ENCODE data around the gene SPAG7.

The SPAG7 gene

DNA sequence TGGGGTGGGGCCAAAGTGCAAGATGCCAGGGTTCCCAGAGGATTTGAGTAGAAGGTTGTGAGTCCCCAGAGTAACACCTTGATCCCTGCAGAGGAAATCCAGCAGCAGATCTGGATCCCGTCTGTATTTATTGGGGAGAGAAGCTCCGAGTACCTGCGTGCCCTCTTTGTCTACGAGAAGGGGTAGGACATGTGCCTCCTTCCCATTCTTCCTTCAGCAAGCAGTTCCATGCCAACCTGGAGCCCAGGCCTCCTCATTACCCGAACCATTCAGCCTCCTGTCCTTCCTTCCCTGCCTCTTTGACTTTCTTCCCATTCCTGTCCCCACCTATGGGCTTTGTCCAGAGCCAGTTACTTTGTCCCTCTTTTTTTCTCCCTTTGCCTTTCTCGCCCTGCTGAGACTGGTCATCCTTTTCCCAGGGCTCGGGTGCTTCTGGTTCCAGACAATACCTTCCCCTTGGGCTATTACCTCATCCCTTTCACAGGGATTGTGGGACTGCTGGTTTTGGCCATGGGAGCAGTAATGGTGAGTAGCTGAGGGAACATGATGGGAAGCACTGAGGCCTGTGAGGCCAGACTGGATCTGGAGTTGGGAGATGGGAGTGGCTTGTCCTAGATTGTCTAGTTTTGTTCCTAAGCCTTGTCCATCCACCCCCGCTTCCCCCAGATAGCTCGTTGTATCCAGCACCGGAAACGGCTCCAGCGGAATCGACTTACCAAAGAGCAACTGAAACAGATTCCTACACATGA lies 24.7 kb downstream of the SPAG7 start:
- H3K36me3 ChIP-seq (ENCODE audit: insufficient read depth), result no peaks in the 10 kb centered on the region
- no peak overlapping the region for H3K27ac ChIP-seq
- no peaks in the 10 kb centered on the region for H3K27me3 ChIP-seq (ENCODE audit: insufficient read depth, low read depth)
- no peak overlapping the region for H3K4me2 ChIP-seq
- TF ChIP-seq, protein P1, sequence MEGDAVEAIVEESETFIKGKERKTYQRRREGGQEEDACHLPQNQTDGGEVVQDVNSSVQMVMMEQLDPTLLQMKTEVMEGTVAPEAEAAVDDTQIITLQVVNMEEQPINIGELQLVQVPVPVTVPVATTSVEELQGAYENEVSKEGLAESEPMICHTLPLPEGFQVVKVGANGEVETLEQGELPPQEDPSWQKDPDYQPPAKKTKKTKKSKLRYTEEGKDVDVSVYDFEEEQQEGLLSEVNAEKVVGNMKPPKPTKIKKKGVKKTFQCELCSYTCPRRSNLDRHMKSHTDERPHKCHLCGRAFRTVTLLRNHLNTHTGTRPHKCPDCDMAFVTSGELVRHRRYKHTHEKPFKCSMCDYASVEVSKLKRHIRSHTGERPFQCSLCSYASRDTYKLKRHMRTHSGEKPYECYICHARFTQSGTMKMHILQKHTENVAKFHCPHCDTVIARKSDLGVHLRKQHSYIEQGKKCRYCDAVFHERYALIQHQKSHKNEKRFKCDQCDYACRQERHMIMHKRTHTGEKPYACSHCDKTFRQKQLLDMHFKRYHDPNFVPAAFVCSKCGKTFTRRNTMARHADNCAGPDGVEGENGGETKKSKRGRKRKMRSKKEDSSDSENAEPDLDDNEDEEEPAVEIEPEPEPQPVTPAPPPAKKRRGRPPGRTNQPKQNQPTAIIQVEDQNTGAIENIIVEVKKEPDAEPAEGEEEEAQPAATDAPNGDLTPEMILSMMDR (conservative IDR thresholded peaks at IDR 0.05; ENCODE audit: low read depth, low read length), result no peak
- H3K9ac ChIP-seq, result no peak overlapping the region
- no peaks in the 10 kb centered on the region for H3K4me1 ChIP-seq (ENCODE audit: low read depth, poor library complexity, severe bottlenecking)
- peaks cover 8% of the 10 kb centered on the region; the same call in 1 of the 2 replicates for H3K79me2 ChIP-seq (ENCODE audit: insufficient read depth, low read depth)
- no peak overlapping the region for H2AFZ ChIP-seq (ENCODE audit: low read depth)
- no peak overlapping the region for H3K4me3 ChIP-seq (IDR thresholded peaks at IDR 0.05; ENCODE audit: insufficient read depth, low read depth, low read length)
- no peaks in the 10 kb centered on the region for H4K20me1 ChIP-seq (ENCODE audit: insufficient read depth)

DNA sequence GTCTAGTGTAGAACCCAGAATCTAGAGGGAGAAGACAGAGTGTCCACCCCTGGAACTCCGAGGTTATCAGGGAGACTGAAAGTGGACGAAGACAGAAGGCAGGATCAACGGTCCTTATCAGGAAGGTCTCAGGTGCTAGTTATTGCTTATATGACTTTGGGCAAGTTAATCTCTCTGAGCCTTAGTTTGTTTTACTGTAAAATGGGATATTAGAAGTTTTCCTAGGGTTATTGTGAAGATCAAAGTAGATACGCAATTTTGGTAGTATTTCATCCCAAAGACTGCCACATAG lies 26.4 kb downstream of the SPAG7 start:
- Histone ChIP-seq H3K27me3 (ENCODE audit: insufficient read depth, low read depth) (no peaks in the 10 kb centered on the region), H2AFZ (ENCODE audit: low read depth) (no peak overlapping the region), H3K4me3 (IDR thresholded peaks at IDR 0.05; ENCODE audit: insufficient read depth, low read depth, low read length) (no peak overlapping the region), H3K4me2 (peak overlapping the region; percentile 45; the same call in 1 of the 2 replicates), H3K27ac (peak overlapping the region; percentile 60; the same call in 1 of the 2 replicates), H3K4me1 (ENCODE audit: low read depth, poor library complexity, severe bottlenecking) (no peaks in the 10 kb centered on the region), H3K36me3 (ENCODE audit: insufficient read depth) (no peaks in the 10 kb centered on the region), H3K79me2 (ENCODE audit: insufficient read depth, low read depth) (no peaks in the 10 kb centered on the region; the same call in 1 of the 2 replicates), H4K20me1 (ENCODE audit: insufficient read depth) (no peaks in the 10 kb centered on the region), H3K9ac (peak overlapping the region; percentile 73; the same call in 1 of the 2 replicates)
- TF ChIP-seq, protein P1 (conservative IDR thresholded peaks at IDR 0.05; ENCODE audit: low read depth, low read length), result no peak

DNA sequence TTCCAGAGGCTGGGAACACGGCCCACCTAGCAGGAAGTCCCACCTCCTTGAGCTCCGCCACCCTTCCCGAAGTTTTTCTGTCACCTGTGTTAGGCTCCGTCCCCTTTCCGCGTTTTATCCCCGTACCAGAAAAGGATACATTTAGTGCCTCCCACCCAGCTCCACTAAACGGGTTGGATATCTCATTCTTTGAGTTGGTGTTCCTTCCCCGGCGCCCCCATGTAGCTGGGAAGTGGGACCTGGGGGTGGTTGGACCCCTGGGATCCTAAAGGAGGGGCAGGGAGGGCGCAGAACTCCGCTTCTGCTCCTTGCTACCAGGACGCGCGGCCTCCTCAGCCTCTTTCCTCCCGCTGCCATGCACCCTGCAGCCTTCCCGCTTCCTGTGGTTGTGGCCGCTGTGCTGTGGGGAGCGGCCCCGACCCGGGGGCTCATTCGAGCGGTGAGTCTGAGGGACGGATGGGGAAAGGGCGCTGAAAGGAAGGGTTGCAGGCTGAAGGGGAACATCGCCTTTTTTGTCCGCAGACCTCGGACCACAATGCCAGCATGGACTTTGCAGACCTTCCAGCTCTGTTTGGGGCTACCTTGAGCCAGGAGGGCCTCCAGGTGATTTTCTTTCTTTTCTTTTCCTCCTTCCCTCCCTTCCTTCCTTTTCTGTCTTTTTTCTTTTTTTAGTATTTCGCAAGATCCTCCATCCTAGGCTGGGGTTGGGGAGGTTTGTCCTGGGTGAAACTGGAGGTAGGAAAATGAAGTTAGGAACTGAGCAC lies 26.9 kb downstream of the SPAG7 start:
- Histone ChIP-seq H3K9ac (peak overlapping the region; percentile 73; the same call in 1 of the 2 replicates), H2AFZ (ENCODE audit: low read depth) (no peak overlapping the region), H3K27me3 (ENCODE audit: insufficient read depth, low read depth) (no peaks in the 10 kb centered on the region), H3K79me2 (ENCODE audit: insufficient read depth, low read depth) (no peaks in the 10 kb centered on the region), H3K4me1 (ENCODE audit: low read depth, poor library complexity, severe bottlenecking) (no peaks in the 10 kb centered on the region), H3K4me2 (peak overlapping the region; percentile 45; the same call in 1 of the 2 replicates), H4K20me1 (ENCODE audit: insufficient read depth) (no peaks in the 10 kb centered on the region), H3K36me3 (ENCODE audit: insufficient read depth) (no peaks in the 10 kb centered on the region), H3K27ac (peak overlapping the region; percentile 60), H3K4me3 (IDR thresholded peaks at IDR 0.05; ENCODE audit: insufficient read depth, low read depth, low read length) (no peak overlapping the region)
- TF ChIP-seq, protein P1 (conservative IDR thresholded peaks at IDR 0.05; ENCODE audit: low read depth, low read length), result no peak

DNA sequence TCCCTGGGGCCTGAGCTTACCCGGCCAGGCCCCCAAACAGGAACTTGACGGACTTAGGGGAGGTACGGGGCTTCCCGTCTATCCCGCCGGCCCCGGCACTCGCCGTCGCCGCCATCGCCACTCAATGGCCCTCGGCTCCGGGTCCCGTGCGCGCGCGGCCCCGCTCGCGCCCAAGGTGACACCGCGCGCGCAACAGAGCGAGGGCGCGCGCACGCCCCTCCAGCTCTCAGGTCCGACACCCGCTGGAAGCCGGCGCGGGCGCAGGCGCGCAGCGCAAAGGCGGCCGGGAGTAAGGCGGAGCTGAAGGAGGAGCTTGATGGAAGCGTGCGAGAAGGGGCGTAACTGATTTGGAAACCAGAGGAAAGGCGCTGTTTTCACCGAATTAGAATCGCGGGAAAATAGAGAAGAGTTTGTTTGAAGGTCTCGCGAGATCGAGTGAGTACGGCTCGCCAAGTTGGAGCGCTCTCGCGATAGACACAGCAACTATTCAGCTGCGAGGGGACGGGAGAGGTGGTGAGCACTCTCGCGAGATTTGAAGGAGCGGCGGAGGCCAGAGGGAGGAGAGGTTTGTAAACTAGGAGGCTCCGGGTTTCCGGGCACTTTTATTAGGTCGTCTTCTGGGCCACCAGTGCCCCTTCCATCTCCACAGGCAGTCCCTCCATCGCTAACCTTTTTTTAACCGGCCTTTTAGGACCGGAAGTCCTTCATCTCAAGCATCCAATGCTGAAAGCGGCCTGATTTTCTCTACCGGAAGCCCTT lies 27.6 kb downstream of the SPAG7 start, which contains the start of the genes RNF167 and SLC25A11:
Gene RNF167 (plus strand): TSS at position 473 of the 759 bp plus-strand sequence. CDS start 642 bp downstream, outside the sequence.
Gene SLC25A11 (minus strand): TSS at position 251 of the 759 bp plus-strand sequence. CDS start 136 bp downstream, at position 115.
- no peaks in the 10 kb centered on the region for H3K79me2 ChIP-seq (ENCODE audit: insufficient read depth, low read depth)
- no peaks in the 10 kb centered on the region for H3K27me3 ChIP-seq (ENCODE audit: insufficient read depth, low read depth)
- H3K4me1 ChIP-seq (ENCODE audit: low read depth, poor library complexity, severe bottlenecking), result no peaks in the 10 kb centered on the region
- no peaks in the 10 kb centered on the region for H4K20me1 ChIP-seq (ENCODE audit: insufficient read depth)
- H2AFZ ChIP-seq (ENCODE audit: low read depth), result no peak within 1 kb of the TSS; the same call in 1 of the 2 replicates
- peak within 1 kb of the TSS; percentile 60 for H3K27ac ChIP-seq
- H3K36me3 ChIP-seq (ENCODE audit: insufficient read depth), result no peaks in the 10 kb centered on the region
- no peak within 1 kb of the TSS for H3K4me3 ChIP-seq (IDR thresholded peaks at IDR 0.05; ENCODE audit: insufficient read depth, low read depth, low read length)
- H3K4me2 ChIP-seq, result peak within 1 kb of the TSS; percentile 45; the same call in 1 of the 2 replicates
- TF ChIP-seq, protein P1 (conservative IDR thresholded peaks at IDR 0.05; ENCODE audit: low read depth, low read length), result no peak
- peak within 1 kb of the TSS; percentile 73; the same call in 1 of the 2 replicates for H3K9ac ChIP-seq

All from KMS-11 (cell line).